Epithelial cell of prostate (primary cell): Measurements from ENCODE around the gene DGKK.
"Not testable (repeated sequence)": the region's sequence is repeated elsewhere in the genome, so short reads cannot be mapped to it uniquely, and the experiment has no call there.

Experiments used
- DNase-seq: peaks from one replicate; pipeline ENCODE4 v3.0.0-alpha.2; 2011; ENCODE audit warnings: low read depth, low spot score
- H3K27ac ChIP-seq: fragments of 450-650 bp; 2 replicates; pipeline ENCODE4 v1.5.1; 2017; ENCODE audit warnings: mild to moderate bottlenecking

Gene DGKK

DNA sequence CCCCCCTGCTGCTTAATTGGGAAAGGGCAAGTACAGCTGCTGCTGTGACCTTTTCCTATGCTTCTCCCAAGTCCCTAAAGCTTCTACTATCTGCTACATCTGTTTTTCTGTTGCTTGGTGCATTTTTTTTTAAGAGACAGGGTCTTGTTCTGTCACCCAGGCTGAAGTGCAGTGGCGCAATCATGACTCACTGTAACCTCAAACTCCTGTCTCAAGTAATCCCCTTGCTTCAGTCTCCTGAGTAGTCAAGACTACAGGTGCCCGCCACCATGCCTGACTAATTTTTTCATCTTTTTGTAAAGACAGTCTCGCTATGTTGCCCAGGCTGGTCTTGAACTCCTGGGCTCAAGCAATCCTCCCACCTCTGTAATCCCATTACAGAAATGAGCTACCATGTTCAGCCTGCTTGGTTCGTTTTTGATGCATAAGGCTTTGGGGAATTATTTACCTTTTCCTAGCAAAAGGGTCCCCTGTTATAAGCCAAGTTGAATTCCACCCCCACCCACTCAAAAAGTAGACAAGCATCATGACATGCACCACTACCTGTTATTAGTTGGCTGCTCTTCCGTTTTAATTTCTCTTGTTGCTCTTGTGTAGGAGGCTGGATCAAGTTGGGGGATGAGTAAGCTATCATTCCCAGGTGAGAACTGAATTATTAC, 39.6 kb downstream of the DGKK start:
- DNase-seq = no peak
- H3K27ac ChIP-seq = no peak overlapping the region

DNA sequence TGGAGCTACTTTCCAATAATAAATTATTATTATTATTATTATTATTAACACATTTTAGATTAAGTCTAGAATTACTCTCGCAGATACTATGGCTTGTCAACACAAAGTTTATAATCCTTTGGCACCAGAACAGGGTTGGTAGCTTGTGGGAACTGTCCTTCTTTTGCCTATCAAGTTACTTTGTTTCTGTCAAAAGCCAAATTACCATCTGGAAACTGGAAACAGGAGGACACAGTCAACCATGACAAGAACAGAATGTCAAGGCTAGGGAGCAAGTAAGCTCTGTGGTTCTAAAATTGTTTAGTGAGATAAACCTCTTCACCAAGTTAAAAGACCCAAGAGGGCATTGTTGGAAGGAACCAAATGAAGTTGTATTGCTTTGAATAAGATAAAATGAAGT, 42.5 kb downstream of the DGKK start:
- no peak overlapping the region for H3K27ac ChIP-seq
- DNase-seq = no peak

DNA sequence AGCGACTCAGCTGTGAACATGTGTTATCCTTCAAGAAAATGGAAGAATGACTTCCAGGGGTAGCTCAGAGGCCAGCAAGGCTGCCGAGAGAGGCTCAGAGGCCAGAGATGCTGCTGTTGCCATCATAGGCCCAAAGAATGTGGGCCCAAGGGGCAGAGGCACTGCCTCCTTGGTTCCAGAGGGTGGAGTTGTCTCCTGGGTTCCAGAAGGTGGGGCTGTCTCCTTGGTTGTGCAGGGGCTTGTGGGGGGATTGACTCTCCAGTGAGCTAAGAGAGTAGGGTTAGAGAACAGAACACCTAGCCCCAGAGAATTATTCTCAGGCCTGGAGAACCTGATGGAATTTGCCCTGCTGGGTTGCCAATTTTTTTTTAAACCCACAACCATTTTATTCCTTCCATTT, 62.6 kb downstream of the DGKK start:
- no peak for DNase-seq
- no peak overlapping the region for H3K27ac ChIP-seq

DNA sequence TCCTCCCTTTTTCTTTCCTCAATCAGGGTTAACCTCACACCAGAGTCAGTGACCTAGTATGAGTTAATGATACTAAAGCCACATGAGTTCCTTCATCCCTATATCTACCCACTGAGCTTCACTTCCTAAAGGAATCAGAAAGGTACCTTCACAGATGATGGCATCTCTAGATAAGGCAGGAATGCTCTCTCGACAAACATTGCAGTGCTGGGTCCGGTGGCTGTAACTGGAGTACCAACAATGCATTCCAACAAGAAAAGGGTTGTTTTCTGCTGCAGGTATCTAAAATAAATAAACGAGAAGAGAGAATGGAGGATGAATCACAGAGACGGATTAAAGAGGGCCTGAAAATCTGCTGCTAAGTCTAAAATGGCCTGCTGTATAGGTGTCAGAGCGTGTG, 66.7 kb downstream of the DGKK start:
- DNase-seq = no peak
- no peak overlapping the region for H3K27ac ChIP-seq

DNA sequence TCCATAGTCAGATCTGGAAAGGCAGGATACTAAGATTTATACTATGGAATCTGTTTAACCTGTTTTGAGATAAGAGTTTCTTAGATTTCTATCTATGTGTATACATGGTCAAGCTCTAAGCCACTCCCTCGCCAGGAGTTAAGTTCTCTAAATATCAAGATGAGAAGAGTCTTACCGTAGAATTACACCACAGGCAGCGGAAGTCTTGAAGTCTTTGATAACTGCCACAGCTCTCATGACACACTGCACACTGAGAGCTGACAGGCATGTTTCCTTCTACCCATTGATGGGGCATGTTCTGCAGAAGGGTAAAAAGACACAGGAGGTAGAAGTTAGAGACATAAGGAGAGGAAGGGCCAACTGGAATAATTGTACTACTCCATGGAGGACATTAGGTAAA, 67.7 kb downstream of the DGKK start:
- DNase-seq = no peak
- H3K27ac ChIP-seq = no peak overlapping the region

DNA sequence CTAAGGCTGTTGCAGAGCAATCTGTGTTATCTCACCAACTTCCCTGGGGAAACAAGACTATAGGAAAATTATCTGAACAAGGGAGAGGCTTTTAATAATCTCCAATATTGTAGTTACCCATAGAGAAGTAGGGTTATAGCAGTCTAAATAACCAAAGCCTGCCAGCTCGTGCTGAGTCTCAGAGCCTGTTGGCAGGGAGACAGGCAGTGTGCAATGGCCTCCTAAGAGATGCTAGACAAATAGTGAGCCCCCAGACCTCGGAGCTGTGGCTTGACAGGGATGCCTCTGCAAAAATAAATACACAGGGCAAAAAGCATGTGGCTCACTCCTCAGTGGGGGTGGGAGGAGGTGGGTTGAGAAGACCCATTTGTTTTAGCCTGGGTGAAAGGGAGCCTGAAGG, 76.7 kb downstream of the DGKK start:
- no peak for DNase-seq
- H3K27ac ChIP-seq = no peak overlapping the region

DNA sequence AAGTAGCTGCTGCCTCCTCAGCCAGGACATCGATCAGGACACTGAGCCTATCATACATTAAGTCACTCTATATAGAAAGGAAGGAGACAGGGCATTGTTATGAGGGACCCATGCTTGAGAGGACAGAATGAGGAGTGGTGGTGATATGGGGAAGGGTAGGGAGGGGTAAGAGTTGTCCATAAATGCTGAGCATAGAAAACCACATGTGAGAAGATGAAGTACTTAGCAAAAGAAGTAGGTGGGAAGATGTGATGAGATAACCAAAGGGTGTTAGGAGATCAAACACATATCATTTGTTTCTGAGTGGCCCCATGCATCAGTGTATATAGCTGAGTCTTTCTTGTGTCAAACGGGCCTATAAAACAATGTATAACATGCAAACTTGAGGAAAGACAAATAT, 84.1 kb downstream of the DGKK start:
- DNase-seq = no peak
- no peak overlapping the region for H3K27ac ChIP-seq

DNA sequence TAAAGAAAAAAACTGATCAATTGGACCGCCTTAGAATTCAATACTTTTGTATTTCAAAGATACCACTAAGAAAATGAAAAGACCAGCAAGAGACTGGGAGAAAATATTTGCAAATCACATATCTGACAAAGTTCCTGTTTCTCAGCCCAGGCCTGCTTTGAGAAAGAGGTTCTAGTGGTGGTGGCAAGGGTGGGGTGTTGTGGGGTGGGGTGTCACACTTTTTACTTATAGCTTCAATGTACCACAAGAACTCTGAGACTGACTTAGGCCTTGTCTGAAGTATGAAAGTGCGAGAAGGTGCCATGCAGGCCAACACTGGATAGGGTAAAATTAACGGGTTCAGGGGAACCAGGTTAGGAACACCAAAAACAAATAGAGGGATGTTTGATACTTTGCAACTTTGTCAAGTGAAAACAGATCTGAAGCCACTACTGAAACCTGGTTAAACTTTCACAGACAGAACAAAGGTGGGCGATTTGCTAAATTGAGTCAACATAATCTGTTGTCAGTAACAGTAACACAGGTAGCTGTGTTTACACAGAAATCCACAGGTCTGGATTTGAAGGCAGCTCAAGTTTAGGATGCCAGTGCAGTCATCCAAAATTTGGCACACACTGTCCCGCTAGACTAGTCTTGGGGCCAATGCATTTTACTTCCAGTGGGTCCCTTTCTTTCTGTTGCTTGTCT, 88.8 kb downstream of the DGKK start:
- no peak for DNase-seq
- H3K27ac ChIP-seq = no peak overlapping the region

DNA sequence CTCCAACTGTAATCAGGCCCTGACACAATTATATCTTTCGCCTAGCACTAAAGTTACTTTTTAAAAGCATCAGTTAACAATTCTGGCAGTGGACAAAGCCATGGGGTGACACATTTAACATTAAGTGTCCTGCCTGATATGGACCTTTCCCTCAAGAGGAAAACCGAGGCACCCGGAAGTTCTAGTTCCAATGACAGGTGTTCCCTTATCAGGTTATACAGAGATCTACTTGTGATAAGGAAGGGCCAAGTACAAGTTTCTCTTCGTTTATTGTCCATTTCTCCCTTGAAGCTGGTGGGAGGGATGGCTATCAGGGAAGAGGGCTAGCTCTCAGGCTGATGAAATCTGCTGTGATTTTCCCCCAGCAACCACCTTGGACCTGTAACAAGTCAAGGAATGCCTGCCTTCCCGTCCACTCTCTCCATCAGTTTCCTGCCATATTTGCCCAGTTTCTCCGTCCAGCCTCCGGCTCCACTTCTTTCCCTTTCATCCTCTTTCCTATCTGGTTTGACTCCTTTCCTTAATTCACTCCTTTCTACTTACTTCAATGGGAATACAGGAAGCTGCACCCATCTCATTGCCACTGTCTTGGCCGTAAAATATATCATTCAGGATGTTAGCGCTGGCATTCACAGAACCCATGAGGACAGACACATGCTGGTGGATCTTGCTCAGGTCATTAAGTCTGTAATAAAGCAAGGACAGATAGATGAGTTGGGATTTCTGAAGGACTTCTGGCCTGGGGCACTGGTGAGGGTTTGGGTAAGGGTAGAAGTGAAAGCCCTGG, 95.0 kb downstream of the DGKK start:
- no peak overlapping the region for H3K27ac ChIP-seq
- DNase-seq = no peak

DNA sequence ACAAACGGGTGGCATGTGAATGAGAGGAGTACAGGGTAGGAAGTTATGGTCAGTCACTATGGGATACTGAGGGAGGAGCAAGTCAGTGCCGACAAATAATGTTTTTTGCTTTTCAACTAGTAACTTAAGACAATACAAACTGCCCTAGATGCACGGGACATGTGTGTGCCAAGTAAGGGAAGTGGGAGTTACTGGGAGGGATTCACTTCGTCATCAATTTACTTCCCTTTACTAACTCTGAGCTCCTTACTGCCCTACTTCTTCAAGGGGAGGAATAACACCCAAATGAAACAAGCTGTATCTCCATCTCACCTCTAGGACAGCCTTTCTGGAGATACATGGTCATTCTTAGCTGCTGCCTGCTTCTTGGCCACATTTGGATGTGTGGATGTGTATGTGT, 97.7 kb downstream of the DGKK start:
- H3K27ac ChIP-seq = no peak overlapping the region
- no peak for DNase-seq

DNA sequence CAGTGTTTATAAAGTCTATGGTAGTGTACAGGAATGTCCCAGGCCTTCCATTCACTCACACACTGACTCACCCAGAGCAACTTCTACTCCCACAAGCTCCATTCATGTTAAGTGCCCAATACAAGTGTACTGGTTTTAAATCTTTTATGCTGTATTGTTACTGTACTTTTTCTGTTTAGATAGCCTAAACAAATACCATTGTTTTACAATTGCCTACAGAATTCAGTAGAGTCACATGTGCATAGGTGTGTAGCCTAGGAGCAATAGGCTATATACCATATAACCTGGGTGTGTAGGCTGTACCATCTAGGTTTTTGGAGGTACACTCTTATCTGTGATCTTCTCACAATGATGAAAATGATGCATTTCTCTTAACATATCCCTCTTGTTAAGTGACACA, 126.7 kb downstream of the DGKK start:
- DNase-seq = no peak
- H3K27ac ChIP-seq = no peak overlapping the region

DNA sequence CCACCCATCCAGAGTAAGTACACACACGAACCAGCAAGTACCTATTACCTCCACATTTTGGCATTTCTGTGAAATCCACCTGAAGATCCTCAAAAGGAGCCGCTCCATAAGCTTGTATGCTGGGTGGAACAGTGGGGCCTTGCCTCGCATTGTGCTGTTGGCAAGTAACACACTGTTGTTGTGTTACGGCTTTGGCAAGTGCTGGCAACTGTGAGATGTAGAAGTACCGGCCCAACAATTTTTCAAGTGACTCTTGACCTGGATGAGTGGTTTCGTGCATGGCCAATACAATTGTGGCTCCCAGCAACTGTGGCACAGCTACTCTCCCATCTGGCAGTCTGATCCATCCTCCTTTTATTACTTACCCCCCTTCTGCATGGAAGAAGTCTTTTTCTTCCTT, 137.3 kb downstream of the DGKK start:
- DNase-seq = no peak

DNA sequence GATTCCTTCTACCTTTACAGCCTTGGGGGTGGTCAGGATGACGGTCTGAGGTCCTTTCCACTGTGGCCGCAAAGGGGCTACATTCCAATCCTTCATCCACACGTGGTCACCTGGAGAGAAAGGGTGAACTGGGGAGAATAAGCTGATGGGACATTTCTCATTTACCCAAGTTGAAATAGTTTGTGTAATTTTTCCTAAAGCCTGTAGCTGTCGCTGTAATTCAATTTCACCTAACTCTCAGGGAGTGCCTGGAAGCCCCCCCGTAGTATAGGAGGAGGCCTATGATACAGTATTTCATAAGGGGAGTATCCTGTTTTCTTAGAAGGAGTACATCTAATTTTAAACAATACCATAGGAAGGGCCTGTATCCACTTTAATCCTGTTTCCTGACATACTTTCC, 138.0 kb downstream of the DGKK start:
- not testable (repeated sequence) for H3K27ac ChIP-seq, DNase-seq

More for the DNA sequence above, 137.3 kb downstream of the DGKK start:
- no peak overlapping the region for H3K27ac ChIP-seq

DNA sequence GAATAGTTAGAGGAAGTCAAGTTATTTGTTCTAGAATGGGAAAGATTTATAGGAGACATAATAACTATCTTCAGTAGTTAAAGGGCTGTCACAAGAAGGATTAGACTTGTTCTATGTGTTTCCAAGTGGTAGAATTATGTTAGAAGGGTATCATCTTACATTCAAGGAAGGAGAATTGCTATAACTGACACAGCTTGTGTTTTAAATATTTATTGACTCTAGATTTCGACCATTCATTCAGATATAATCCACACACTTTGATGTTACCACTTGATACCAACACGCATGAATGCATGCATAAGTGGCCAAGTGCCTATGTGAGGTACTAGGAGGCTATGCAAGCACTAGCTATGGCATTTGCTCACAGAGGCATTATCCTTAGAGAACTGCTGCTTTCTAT, 143.4 kb downstream of the DGKK start:
- no peak overlapping the region for H3K27ac ChIP-seq
- DNase-seq = no peak
